ENCODE results near the gene MBD6. TPM values are rescaled to one million over a fixed set of nuclear protein-coding genes. Genes with fewer than 3 reads are reported as not detected.

MBD6 gene
- total RNA-seq, 2 donors from 2014 or later = 12.5 to 14.4 TPM

DNA sequence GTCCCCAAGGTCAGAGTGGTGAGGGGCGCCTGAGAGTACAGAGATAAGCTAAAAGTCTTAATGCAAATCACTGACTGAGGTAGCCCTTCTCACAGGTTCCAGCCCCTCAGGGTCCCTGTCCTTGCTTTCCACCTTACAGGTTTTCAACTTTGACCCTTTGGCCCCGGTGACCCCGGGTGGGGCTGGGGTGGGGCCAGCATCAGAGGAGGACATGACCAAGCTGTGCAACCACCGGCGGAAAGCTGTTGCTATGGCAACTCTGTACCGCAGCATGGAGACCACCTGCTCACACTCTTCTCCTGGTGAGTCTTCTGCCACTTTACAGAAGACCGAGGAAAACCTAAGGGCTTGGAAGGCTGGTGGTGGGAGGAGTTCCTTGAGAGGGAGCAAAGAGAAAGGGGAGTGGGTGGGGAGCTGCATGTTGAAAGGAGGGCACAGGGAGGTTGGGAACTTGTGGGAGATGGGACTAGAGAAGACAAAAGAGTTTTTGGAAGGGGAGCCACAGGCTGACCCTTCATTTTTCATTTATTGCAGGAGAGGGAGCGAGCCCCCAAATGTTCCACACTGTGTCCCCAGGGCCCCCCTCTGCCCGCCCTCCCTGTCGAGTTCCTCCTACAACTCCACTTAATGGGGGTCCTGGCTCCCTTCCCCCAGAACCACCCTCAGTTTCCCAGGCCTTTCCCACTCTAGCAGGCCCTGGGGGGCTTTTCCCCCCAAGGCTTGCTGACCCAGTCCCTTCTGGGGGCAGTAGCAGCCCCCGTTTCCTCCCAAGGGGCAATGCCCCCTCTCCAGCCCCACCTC lies 2.4 kb downstream of the MBD6 start:
- TF ChIP-seq, protein P1, sequence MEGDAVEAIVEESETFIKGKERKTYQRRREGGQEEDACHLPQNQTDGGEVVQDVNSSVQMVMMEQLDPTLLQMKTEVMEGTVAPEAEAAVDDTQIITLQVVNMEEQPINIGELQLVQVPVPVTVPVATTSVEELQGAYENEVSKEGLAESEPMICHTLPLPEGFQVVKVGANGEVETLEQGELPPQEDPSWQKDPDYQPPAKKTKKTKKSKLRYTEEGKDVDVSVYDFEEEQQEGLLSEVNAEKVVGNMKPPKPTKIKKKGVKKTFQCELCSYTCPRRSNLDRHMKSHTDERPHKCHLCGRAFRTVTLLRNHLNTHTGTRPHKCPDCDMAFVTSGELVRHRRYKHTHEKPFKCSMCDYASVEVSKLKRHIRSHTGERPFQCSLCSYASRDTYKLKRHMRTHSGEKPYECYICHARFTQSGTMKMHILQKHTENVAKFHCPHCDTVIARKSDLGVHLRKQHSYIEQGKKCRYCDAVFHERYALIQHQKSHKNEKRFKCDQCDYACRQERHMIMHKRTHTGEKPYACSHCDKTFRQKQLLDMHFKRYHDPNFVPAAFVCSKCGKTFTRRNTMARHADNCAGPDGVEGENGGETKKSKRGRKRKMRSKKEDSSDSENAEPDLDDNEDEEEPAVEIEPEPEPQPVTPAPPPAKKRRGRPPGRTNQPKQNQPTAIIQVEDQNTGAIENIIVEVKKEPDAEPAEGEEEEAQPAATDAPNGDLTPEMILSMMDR (IDR thresholded peaks at IDR 0.05) = no peak
- Histone ChIP-seq H3K27ac (no peak overlapping the region), H3K36me3 (peaks cover 62% of the 10 kb centered on the region), H3K4me1 (peaks cover 0 to 47% of the 10 kb centered on the region in 2 donors), H3K27me3 (no peaks in the 10 kb centered on the region), H3K9me3 (no peaks in the 10 kb centered on the region), H3K4me3 (no peak overlapping the region)
- DNase-seq (ENCODE audit: low spot score) = no peak

DNA sequence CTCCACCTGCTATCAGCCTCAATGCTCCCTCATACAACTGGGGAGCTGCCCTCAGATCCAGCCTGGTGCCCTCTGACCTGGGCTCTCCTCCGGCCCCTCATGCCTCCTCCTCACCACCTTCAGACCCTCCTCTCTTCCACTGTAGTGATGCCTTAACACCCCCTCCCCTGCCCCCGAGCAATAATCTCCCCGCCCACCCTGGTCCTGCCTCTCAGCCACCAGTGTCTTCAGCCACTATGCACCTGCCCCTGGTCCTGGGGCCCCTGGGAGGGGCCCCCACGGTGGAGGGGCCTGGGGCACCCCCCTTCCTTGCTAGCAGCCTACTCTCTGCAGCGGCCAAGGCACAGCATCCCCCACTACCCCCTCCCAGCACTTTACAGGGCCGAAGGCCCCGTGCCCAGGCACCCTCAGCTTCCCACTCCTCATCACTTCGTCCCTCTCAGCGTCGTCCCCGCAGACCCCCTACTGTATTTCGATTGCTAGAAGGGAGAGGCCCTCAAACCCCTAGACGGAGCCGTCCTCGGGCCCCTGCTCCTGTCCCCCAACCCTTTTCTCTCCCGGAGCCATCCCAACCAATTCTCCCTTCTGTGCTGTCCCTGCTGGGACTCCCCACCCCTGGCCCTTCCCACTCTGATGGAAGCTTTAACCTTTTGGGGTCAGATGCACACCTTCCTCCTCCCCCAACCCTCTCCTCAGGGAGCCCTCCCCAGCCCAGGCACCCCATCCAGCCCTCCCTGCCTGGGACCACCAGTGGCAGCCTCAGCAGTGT lies 3.2 kb downstream of the MBD6 start:
- peaks cover 69% of the 10 kb centered on the region for H3K36me3 ChIP-seq
- H3K27me3 ChIP-seq = no peaks in the 10 kb centered on the region
- TF ChIP-seq, protein P1 (IDR thresholded peaks at IDR 0.05) = no peak
- H3K4me1 ChIP-seq = peaks cover 0 to 45% of the 10 kb centered on the region in 2 donors
- no peak for DNase-seq (ENCODE audit: low spot score)
- H3K4me3 ChIP-seq = no peak overlapping the region
- H3K9me3 ChIP-seq = no peaks in the 10 kb centered on the region
- no peak overlapping the region for H3K27ac ChIP-seq

DNA sequence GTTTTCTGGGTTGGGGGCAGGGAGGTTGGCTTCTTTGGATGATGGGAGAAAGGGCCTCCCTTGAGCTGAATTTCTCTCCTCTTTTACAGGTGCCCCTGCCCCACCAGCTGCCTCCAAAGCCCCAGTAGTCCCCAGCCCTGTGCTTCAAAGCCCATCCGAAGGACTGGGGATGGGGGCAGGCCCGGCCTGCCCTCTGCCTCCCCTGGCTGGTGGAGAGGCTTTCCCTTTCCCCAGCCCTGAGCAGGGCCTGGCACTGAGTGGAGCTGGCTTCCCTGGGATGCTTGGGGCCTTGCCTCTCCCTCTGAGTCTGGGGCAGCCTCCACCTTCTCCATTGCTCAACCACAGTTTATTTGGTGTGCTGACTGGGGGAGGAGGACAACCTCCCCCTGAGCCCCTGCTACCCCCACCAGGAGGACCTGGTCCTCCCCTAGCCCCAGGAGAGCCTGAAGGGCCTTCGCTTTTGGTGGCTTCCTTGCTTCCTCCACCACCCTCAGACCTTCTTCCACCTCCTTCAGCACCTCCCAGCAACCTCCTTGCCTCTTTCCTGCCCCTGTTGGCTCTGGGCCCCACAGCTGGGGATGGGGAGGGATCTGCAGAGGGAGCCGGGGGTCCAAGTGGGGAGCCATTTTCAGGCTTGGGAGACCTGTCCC lies 4.0 kb downstream of the MBD6 start:
- H3K4me1 ChIP-seq = peaks cover 0 to 37% of the 10 kb centered on the region in 2 donors
- H3K9me3 ChIP-seq = no peaks in the 10 kb centered on the region
- H3K36me3 ChIP-seq = peaks cover 77% of the 10 kb centered on the region
- H3K27me3 ChIP-seq = no peaks in the 10 kb centered on the region
- DNase-seq (ENCODE audit: low spot score) = no peak
- no peak overlapping the region for H3K27ac ChIP-seq
- no peak overlapping the region for H3K4me3 ChIP-seq
- TF ChIP-seq, protein P1 (IDR thresholded peaks at IDR 0.05) = no peak

DNA sequence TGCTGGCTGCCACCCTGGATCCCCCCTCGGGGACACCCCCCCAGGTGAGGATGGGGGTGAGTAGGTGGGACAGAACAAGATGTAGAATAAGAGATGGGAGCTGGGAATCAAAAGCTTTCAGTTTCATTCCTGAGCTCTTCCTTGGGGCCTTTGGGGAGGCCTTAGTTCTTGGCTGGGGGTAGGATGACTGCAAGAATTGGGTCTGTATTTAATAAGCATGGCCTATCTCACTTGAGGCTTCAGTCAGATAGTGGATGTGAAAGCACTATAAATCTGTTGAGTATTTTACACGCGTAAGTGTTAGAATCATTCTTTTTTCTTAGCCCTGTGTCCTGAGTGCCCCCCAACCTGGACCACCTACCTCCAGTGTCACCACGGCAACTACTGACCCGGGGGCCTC lies 4.6 kb downstream of the MBD6 start:
- no peak for DNase-seq (ENCODE audit: low spot score)
- Histone ChIP-seq H3K4me1 (peaks cover 0 to 32% of the 10 kb centered on the region in 2 donors), H3K4me3 (no peak overlapping the region), H3K27me3 (no peaks in the 10 kb centered on the region), H3K27ac (no peak overlapping the region), H3K36me3 (peaks cover 83% of the 10 kb centered on the region), H3K9me3 (no peaks in the 10 kb centered on the region)
- TF ChIP-seq, protein P1 (IDR thresholded peaks at IDR 0.05) = no peak

DNA sequence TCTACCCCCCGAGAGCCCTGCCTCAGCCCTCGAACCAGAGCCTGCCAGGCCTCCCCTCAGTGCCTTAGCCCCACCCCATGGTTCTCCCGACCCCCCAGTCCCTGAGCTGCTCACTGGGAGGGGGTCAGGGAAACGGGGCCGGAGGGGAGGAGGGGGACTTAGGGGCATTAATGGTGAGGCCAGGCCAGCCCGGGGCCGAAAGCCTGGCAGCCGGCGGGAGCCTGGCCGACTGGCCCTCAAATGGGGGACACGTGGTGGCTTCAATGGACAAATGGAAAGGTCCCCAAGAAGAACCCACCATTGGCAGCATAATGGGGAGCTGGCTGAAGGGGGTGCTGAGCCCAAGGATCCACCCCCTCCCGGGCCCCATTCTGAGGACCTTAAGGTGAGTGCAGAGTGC lies 5.6 kb downstream of the MBD6 start:
- H3K4me3 ChIP-seq = no peak overlapping the region

More for the DNA sequence above, 5.6 kb downstream of the MBD6 start:
- H3K36me3 ChIP-seq = peaks cover 93% of the 10 kb centered on the region
- no peaks in the 10 kb centered on the region for H3K9me3 ChIP-seq
- DNase-seq (ENCODE audit: low spot score) = no peak
- H3K4me1 ChIP-seq = peaks cover 0 to 30% of the 10 kb centered on the region in 2 donors
- H3K27me3 ChIP-seq = no peaks in the 10 kb centered on the region
- H3K27ac ChIP-seq = no peak overlapping the region
- TF ChIP-seq, protein P1 (IDR thresholded peaks at IDR 0.05) = no peak

All from right atrium auricular region (tissue), 2 donors.